ENCODE data around the gene TSPAN16. TPM values are rescaled to one million over a fixed set of nuclear protein-coding genes. Genes with fewer than 3 reads are reported as not detected.

The TSPAN16 gene
- total RNA-seq, 1 experiment from 2014 or later = not detected

GRCh38 chr19:11273296-11273695 lies 22.7 kb upstream of the TSPAN16 start:
- H3K27me3 ChIP-seq (ENCODE audit: insufficient read depth, low read length) = no peaks in the 10 kb centered on the region
- Mint-ChIP-seq H3K36me3 (ENCODE audit: insufficient read depth in 1 of 3, low read depth in 3 of 3) (peaks cover 0 to 10% (median 2%) of the 10 kb centered on the region in 3 experiments; a peak in 4 of 7 replicates), H3K9me3 (peaks cover 10 to 20% of the 10 kb centered on the region in 2 experiments), H3K4me3 (no peak overlapping the region; a peak in 1 of 5 replicates), H3K27me3 (ENCODE audit: low read depth) (peaks cover 9% of the 10 kb centered on the region), H3K4me1 (peaks cover 7 to 13% of the 10 kb centered on the region in 2 experiments), H3K27ac (no peak overlapping the region; a peak in 1 of 7 replicates)
- no peak overlapping the region for H2BK12ac ChIP-seq (ENCODE audit: insufficient read length, low read depth, low read length)
- H3K23ac ChIP-seq (ENCODE audit: insufficient read length, low read depth, low read length) = no peak overlapping the region
- no peak overlapping the region for H3K9ac ChIP-seq (ENCODE audit: extremely low read depth, insufficient read length, low read length)
- no peak overlapping the region for H2BK15ac ChIP-seq (ENCODE audit: low read depth, low read length)
- no peaks in the 10 kb centered on the region for H3K4me1 ChIP-seq (ENCODE audit: insufficient read depth, low read length)
- no peaks in the 10 kb centered on the region for H3K79me2 ChIP-seq (ENCODE audit: insufficient read depth, low read length)
- no peaks in the 10 kb centered on the region for H3K79me1 ChIP-seq (ENCODE audit: insufficient read depth, low read depth, low read length, poor library complexity, severe bottlenecking)
- no peak overlapping the region for H3K4ac ChIP-seq (ENCODE audit: low read depth, low read length)
- no peak overlapping the region for H2BK20ac ChIP-seq (ENCODE audit: low read depth, low read length, poor library complexity, severe bottlenecking)
- H2BK120ac ChIP-seq (ENCODE audit: low read depth, low read length, poor library complexity, severe bottlenecking) = no peak overlapping the region
- no CpG with 5 or more reads among the region's 2 CpGs for WGBS (ENCODE audit: extremely low coverage, insufficient read length, low lambda C conversion rate)
- no peak overlapping the region for H4K8ac ChIP-seq (replicated peaks; ENCODE audit: insufficient read length, low read depth, low read length)
- H3K27ac ChIP-seq (ENCODE audit: insufficient read length, low read depth, low read length) = no peak overlapping the region
- H2BK5ac ChIP-seq (ENCODE audit: insufficient read length, low read length) = no peak overlapping the region
- DNase-seq = no peak
- no peak overlapping the region for H4K91ac ChIP-seq (ENCODE audit: insufficient read length, low read depth, low read length)
- H3K56ac ChIP-seq (ENCODE audit: insufficient read length, low read depth, low read length) = no peak overlapping the region
- no peak overlapping the region for H3K4me2 ChIP-seq (ENCODE audit: insufficient read depth, insufficient read length, low read length)
- H3K18ac ChIP-seq (ENCODE audit: insufficient read length, low read depth, low read length) = no peak overlapping the region
- H4K5ac ChIP-seq (ENCODE audit: insufficient read length, low read depth, low read length) = no peak overlapping the region
- H2AFZ ChIP-seq (ENCODE audit: low read length) = no peak overlapping the region
- no peak overlapping the region for H3K14ac ChIP-seq (ENCODE audit: insufficient read depth, low read length)
- TF ChIP-seq CTCF (conservative IDR thresholded peaks at IDR 0.05) = no peak
- H3T11ph ChIP-seq (ENCODE audit: low read length) = no peak overlapping the region
- H4K20me1 ChIP-seq (ENCODE audit: control insufficient read depth, insufficient read depth, insufficient read length) = no peaks in the 10 kb centered on the region
- no peaks in the 10 kb centered on the region for H3K9me3 ChIP-seq (ENCODE audit: control insufficient read depth, low read depth, low read length)
- no peak overlapping the region for H2AK5ac ChIP-seq (ENCODE audit: insufficient read length, low read length)
- no peaks in the 10 kb centered on the region for H3K23me2 ChIP-seq (ENCODE audit: insufficient read length, low read depth, low read length, poor library complexity, severe bottlenecking)

Measured in H9 (cell line).